NCI-H524 (cell line): Measurements from ENCODE around the gene USP7.
A peak's percentile ranks its signal among the peaks of the same experiment; 100 is the strongest.
"Not testable (repeated sequence)": the region's sequence is repeated elsewhere in the genome, so short reads cannot be mapped to it uniquely, and the experiment has no call there.

ENCODE experiments used
- DNase-seq, 2 experiments: peaks; one replicate each; lab custom pipeline; 2025; lab: John Stamatoyannopoulos, UW

Gene USP7

DNA sequence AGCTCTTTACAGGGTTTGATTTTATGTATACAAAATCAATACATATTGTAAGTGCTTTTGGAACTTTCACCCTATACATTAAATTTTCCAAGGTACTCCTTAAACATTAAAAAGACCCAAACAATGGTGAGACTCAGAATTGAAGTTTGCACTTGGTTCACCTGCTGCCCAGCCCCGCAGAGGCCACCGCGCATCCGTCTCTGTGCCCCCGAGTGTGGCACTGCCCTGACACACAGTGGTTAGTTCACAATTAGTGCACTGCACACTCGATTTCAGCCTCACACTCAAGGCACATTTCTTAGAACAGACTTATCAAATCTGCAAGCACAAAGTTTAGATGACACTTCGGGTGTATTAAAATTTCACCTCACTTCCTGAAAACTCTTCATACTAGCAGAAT lies 38.3 kb downstream of the USP7 start:
- no peak for DNase-seq

DNA sequence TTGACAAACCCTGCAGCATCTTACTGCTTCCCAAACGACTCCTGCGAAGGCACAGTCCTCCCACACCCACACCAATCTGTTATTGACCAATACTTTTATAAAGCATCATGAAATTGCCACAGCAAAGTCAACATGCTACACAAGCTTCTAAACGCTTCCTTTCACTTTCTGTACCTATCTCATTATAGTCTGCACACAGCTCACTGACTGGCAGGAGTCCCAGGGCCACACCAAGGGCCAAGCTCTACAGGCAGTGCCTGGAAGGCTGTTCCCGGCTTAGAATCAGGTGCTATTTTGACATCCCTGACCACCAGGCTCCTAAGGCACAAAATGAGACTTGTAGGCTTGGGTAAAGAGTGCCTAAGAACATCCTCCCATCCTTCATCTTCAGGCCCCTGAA lies 39.5 kb downstream of the USP7 start:
- no peak for DNase-seq

DNA sequence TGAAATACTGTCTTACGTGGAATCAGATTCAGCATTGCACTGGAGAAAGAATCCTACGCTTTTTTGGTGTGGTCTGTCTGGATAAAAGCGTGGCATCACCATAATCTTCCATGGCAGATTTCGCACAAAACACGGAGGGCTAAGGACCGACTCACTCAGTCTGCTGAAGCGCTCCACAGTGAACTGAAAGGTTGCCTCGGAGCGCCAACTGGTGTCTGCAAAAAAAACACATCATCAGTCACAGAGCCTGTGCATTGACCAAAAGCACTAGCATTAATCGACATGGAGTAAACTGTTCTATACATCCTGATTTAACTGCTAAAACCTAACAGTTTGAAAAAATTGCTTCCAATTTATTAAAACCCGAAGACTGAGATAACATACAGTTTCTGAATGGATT lies 40.5 kb downstream of the USP7 start:
- DNase-seq: no peak

DNA sequence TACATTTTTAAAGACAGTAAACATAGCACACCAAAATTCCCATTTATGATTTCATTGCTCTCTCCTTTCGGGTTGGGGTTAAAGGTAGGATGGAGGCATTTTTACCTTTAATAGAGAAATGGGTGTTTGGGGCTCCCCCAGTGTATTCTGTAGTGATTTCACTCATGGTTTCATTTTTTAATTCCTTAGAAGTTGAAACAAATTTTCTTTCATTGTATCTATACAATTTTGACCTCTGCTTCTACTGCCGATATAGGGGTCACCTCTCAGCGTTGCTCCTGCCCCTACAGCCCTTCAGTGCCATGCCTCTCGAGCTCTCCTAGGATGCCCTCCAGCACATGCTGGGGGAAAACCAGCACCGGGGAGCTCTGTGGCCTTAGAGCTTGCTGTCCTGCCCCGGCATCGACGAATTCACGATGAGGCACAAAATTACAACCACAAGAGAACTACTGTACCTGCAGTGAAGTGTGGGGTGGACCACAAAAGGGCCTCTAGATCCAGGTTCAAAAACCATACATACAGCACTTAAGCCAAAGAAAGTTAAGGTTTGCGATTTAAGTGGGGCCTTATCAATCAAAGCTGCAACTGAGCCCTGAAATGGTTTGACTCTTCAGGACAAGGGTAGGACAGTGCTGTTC lies 42.2 kb downstream of the USP7 start:
- DNase-seq: no peak

DNA sequence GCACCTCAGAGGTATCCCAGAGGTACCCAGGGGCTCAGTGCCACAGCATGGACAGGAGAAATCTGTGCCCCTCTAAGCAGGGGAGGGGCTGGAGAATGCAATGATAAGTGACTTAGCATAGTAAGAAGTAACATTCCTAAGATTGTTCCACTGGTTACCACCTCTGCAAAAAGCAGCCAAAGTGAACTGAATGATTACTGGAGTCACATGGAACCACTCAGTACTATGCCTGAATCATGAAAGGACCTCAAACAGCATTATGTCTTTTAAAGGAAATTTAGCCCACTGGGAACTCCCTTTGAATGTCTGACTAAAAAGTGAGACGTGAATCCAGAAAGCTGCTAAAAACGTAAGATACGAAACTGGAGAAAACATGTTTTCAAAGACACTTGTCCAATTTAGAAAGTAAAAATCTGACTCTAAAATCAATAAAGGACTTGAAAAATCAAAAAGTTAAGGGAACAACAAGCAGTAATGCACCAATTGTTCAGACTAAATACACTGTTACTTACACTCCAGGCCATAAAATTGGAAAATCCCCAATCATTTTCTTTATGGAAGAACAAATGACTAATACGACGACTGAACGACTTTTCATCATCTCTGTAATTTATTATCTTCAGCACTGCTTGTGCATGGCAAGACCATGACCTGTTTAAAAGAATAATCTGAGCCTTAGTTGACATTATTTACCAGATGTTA lies 42.9 kb downstream of the USP7 start:
- DNase-seq: no peak

DNA sequence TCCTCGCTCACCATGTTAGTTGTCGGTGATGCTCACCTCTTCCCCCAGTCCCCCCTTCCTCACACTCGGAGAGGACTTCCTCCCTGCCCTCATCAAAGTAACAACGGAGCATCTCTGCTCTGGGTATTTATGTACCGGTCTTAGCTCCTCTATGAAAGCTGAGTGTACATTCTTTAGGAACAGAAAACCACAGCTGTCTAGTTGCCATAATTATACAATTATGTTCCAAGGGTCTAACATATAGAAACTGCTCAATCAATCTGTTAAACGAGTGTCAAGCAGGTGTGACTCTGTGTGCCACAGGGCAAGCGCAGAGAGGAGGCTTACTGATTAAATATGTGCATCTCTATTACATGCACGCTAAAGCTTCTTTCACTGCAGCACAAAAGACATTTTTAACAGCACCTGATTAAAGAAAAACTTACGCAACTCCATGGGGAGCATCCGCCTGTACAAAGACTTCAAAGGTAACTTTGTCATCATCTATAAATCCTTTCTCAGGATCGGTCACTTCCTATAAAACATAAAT lies 43.7 kb downstream of the USP7 start:
- DNase-seq: no peak

DNA sequence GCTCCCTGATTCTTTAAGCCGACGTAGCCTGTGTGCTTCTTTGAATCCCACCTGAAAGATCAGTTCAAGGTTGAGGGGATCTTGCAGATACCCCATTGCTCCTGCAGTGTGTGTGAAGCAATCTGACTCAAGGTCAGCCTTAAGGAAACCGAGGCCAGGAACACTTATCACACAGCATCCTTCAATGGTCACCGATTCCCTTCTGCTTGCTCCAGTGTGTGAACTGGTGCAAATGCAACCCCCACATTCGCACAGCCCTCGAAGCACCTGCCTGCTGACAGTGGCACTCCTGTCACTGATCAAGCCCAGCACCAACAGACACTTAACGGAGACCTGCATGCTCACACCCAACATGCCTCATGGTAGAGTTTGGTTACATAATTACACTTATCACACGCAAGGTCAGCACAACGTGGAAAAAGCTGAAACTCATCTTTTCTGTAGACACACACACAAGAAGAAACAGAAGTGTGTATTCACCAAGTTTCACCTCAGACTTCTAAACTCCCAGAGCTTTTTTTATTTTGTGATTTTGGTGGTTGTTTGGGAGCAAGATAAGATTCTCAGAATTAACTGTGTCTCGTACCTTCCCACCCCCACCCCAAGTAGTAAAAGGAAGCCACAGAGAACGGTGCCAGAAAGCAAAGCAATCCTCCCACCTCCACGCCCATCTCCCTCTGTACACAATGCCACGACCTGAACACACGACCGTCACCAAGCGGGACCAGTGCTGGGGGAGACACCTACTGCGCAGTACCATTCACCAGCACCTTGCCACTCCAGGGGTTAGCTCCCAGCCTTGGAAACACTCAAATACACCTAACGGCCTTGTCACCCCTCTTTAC lies 44.4 kb downstream of the USP7 start:
- DNase-seq: no peak

DNA sequence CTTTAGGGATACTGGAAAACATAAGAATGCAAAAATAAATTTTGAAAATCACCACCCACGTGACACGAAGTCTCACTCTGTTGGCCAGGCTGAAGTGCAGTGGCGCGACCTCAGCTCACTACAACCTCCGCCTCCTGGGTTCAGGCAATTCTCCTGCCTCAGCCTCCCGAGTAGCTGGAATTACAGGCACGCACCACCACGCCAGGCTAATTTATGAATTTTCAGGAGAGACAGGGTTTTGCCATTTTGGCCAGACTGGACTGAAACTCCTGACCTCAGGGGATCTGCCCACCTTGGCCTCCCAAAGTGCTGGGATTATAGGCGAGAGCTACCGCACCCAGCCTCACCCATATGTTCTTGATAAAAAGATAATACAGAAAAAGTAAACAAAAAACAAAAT lies 46.4 kb downstream of the USP7 start:
- not testable (repeated sequence) for DNase-seq

DNA sequence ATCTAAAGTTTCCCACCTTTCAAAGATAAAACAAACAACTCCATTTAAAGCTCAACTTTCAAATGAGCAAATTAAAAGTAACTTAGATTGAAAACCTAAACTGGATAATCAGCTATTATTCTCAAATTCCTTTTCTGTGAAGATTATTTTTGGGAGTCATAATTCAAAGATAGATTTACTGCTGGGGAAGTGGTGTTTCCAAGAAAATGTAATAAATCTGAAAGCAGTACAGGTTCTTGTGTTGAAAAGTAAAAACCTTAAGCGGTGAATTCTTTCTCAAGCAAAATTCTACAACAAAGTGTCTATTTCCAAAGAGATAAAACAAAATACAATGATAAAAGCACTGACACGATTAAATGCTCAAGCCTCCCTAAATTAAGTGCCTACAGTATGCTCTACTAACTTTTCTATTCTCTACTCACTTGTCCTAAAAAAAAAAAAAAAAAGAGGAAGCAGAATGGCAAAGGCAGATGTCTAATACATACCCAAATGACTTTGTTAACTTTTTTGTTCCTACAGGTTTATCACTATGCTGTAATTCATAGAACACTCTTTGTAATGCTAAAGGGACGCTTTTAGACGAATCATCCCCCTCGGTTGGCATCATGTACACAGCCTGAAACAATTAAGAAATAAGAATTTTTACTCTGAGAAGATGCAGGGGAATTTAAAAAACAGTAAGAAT lies 47.0 kb downstream of the USP7 start:
- no peak for DNase-seq

DNA sequence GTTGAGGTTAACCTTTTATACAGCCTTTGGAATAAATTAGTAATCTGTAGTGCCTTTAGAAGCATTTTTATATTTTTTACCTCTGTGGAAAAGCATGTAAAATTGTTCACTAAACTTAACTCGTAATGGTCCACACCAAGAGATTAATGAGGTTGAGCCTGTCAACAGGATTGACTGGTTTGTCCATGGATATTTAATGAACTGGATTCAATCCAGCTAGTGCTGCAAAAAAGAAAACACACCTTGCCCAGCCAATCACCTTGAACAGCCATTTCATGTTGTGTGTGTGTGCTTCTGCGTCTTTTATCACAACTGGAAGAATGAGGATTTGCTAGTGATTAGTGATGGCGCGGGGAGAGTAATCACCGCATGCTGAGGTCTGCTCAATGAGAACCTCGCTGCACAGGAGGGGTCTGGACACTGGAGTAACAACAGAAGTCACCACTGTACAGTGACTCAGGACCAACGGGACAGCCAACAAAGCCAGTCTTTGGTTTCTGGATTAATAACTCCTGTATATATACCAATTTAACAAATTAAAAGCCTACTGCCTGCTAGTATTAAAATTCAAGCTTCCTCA lies 47.9 kb downstream of the USP7 start:
- no peak for DNase-seq

DNA sequence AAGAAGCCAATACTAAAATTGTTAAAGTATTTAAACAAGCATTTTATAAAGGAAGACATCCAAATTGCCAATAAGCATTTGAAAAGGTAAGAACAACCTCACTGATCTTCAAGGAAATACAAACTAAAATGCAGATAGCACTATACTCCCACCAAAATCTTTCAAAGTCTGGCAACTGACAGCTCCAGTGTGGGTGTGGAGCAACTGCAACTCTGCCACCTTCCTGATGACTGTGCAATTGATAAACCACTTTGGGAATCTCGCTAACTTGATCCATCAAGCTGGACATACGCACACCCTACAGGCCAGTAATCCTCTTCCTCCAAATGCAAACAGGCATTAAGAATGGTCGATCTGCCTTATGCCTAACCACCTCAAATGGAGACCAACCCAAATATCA lies 49.6 kb downstream of the USP7 start:
- DNase-seq: no peak

DNA sequence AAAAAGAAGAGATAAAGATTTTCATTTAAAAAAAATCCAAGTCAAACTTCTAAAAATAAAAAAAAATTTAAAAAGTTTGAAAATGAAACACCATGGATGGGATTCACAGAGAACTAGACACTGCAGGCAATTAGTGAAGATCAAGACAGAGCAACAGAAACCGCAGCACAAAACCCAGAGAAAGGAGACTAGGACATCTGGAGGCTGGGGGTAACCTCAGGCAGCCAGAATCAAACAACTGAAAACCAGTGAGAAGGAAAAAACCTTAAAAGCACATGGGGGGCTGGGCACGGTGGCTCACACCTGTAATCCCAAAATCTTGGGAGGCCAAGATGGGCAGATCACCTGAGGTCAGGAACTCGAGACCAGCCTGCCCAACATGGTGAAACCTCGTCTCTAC lies 50.9 kb downstream of the USP7 start:
- DNase-seq: no peak

DNA sequence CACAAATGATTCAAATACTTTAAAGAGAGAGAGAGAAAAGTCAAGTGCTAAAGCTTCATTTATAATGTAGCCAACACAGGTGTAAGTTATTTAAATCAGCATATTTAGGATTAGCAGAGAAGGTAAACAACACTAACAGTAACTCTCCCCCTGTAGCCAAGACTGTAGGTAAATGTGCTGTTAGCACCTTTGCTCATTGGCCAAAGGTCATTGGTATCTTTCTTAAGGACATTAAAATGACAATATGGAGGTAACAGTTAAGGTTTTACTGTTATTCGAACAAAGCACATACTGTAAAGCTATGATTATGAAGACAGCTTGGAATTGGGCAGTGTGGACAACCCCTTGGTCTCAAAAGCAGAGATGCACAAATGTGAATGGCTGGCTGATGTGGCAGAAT lies 52.9 kb downstream of the USP7 start:
- DNase-seq: no peak

DNA sequence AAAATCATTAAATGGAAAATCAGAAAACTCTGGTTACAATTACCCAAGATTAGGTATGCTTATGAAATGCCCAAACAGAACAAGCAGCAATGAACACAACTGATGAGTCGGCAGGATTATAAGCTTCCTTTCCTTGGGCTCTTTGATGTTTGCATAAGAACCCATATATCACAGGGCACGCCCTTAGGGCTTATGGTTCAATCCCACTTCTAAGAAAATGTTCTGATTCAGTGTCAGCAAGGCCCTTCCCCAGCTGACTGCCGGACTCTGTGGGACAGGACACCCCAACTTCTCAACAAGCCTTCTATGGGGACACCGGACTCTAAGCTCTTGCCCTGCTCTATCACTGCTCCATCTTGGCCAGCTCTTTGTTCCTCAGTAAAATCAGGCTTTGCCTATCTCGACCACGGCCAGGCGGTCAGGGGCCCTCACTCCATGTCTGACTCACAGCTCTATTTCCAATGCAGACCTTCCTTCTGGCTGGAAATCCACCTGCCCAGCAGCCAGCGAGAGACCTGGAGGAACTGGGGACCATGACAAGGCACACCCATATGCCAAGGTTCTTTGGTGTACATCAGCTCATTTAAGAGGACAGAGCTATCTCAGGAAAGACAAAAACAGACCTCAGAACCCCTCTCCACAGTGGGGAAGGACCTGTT lies 54.8 kb downstream of the USP7 start:
- no peak for DNase-seq

DNA sequence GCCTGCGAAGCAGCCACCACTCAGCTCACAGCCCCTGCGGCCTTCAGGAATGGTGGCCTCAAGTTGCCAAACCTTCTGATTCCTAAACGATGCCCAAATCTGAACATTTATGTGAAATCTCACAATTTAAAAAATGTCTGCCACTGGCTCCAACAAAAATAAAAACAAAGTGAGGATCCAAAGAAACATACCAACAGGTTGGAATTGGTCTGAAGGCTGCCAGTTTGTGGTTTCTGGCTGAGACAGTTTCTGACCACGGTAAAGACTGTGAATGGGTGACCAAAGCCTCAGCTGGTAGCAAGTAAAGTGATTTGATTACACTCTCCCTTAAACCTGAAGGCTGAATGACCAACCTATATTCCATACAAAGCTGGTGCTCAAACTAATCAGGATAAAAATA lies 56.6 kb downstream of the USP7 start:
- DNase-seq: no peak

DNA sequence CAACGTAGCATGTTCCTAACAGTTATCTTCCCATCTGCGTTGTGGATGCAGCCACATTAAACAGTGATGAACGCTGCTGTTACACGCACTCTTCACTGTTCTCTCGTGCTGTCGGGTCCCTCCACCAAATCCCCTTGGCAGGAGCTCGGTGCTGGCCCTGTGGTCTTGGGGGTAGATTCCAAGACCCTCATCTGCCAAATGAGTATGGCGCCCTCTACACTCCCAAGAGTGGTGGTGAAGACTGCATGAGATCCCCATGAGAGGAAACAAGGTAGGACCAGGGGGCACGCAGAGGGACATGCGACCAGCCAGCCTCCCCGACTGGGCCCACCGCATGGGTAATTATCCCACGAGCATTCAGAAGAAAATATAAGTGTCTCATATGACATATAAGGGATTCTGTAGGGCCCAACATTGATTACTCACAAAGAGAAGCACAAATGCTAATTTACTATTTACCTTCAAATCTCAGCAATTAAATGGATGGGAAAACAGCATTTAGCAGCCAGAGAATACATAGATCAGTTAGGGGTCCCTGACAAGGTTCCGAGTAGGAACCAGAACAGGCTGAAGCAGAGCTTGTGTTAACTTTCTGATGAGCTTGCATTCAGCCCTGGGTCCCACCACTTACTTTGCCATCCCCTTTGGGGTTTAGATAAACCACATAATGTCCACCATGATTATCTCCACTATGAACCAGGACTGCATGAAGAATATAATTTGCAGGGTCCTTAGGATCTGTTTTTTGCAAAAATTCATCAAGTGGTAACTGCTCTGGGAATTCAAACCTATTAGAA lies 57.7 kb downstream of the USP7 start:
- DNase-seq: peak; percentile 3 to 28

DNA sequence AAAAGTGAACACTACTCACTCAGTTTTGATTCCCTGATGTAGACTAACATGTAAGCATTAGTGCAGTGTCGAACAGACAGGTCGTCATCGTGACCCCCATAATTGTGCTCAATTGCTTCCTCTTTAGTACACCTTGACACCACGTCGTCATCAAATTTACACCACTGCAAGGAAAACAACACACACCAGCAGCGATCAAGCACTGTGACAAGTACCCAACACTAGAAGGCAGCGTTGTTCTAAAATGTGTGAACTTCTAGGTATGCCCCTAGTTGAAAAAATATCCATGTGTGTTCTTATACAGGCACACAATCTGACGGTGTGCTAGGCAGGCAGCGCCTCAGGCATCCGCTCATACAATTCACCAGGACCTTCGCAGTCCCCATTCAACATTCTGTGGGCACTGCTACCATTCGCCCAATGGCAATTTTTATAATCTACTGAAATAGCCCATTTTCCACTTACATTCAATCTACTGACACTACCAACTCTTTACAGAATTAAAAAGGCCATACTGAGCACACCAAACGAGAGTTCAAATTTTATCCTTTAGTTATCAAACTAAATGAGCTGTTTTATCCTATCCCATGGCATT lies 58.4 kb downstream of the USP7 start:
- DNase-seq: peak; percentile 16 to 63

DNA sequence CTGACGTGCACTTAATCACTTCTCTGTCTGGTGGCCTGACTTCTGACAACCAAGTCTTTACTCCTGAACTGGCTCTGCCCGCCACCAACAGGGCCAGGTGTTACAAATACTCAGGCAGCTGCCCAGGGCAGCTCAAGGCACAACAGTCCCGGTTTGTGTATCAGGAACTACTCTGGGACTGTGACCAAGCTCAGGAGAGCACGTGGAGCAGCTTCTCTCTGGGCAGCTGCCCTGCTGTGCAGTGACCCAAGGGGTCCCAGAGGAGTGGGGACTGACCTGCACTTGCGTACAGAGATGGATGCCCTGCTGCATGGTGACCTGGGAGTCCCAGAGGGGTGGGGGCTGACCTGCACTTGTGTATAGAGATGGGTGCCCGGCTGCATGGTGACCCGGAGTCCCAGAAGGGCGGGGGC lies 59.7 kb downstream of the USP7 start:
- DNase-seq: no peak

DNA sequence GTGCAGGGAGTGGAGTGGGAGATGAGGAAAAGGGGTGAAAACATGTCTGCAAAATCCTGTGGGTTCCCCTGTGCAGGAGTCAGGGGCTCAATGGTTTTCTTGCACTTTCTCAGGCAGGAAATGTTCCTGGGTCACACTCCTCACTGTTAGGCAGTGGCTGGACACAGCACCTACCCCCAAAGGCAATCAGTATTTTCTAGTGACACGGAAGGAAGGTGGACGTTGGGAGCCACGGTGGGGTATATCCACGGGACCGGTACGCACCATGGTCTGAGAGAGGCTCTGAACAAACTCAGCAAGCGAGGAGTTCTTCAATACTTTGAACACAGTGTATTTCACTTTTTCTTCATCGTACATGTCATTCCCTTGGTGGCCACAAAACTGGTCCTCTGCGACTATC lies 60.7 kb downstream of the USP7 start:
- no peak for DNase-seq

DNA sequence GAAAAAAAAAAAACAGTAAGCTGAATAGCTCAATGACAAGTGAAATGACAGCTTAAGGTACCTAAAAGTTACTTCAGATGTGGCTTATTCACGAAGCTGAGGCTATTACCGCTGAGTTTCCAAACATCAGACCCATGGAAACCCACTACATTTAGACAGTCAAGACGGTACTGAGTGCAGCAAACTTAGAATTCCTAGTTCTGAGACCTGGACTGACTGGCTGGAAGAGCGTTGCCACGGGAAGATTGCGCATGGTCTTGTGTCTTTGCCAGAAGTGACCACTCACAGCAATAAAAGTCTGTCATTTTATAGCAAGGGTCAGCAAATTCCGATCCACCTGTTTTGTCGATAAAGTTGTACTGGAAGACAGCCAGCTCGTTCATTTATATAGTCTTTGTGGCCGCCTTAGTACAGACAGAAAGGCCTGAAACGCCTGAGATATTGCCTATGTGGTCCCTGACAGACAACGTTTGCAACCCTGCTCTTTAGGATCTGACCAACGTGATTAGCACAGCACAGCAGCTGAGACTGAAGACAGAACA lies 62.3 kb downstream of the USP7 start:
- DNase-seq: no peak
